GM06990 (cell line): Measurements from ENCODE around the gene RPL3.
A peak's percentile ranks its signal among the peaks of the same experiment; 100 is the strongest.

Source experiments
- DNase-seq: peaks from one replicate; pipeline ENCODE4 v3.0.0-alpha.2; 2011; ENCODE audit not compliant: insufficient read length; ENCODE audit errors: extremely low read depth
- H3K27me3 ChIP-seq: replicated peaks from 2 replicates; pipeline ENCODE4 v1.6.0; 2011; ENCODE audit warnings: low read length; ENCODE audit not compliant: control insufficient read depth, insufficient read depth
- H3K36me3 ChIP-seq: 2 replicates; pipeline ENCODE4 v1.5.1; 2011; ENCODE audit warnings: low read length; ENCODE audit not compliant: control insufficient read depth, insufficient read depth
- H3K4me3 ChIP-seq: replicated peaks from 2 replicates; pipeline ENCODE4 v1.5.1; 2011; ENCODE audit warnings: low read depth, mild to moderate bottlenecking, control low read depth, low read length
- TF ChIP-seq, protein P1 (sequence below): IDR thresholded peaks from 2 replicates; pipeline ENCODE4 v1.5.1; 2011; ENCODE audit warnings: low read length, control low read depth, mild to moderate bottlenecking, inconsistent platforms; ENCODE audit not compliant: insufficient read depth, poor library complexity, severe bottlenecking

RPL3 gene

DNA sequence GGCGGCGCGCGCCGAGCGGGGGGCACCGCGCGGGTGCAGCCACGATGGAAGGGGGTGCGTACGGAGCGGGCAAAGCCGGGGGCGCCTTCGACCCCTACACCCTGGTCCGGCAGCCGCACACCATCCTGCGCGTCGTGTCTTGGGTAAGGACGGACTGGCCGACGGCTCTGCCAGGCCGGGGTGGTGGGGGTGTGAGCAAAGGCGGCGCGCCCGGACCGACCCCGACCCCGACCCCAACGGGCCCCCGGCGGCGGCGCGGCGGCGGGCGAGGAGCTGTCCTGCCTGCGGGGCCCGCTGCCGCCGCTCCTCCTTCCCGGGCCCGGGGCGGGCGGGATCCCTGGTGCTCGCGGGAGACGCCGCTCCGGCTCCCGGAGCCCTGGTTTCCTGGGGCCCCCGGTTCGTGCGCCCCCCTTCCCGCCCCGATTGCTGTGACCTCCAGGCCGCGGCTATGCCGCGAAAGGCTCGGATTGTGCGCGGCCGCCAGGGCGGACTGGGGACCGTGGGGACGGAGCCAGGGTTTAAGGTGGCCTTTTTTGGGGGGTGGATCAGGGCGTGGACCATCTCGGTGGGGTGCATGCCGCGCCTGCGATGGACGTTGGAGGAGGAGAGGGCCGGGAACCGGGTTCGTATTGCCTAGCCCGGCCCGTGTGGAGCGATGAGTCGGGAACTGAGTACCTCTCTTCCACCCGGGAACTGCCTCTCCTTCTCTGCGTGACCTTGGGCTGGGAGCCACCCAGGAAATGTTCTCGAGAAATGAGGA is 30.7 kb upstream of the RPL3 start, which contains the start of gene SYNGR1:
Gene SYNGR1, plus strand, starts transcription at position 25 of the 760 bp plus-strand sequence. Its CDS starts 20 bp downstream, at position 45.
- H3K36me3 ChIP-seq, result no peaks in the 10 kb centered on the region
- TF ChIP-seq, protein P1, sequence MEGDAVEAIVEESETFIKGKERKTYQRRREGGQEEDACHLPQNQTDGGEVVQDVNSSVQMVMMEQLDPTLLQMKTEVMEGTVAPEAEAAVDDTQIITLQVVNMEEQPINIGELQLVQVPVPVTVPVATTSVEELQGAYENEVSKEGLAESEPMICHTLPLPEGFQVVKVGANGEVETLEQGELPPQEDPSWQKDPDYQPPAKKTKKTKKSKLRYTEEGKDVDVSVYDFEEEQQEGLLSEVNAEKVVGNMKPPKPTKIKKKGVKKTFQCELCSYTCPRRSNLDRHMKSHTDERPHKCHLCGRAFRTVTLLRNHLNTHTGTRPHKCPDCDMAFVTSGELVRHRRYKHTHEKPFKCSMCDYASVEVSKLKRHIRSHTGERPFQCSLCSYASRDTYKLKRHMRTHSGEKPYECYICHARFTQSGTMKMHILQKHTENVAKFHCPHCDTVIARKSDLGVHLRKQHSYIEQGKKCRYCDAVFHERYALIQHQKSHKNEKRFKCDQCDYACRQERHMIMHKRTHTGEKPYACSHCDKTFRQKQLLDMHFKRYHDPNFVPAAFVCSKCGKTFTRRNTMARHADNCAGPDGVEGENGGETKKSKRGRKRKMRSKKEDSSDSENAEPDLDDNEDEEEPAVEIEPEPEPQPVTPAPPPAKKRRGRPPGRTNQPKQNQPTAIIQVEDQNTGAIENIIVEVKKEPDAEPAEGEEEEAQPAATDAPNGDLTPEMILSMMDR, result no peak
- H3K27me3 ChIP-seq, result no peaks in the 10 kb centered on the region
- DNase-seq, result no peak
- H3K4me3 ChIP-seq, result peak within 1 kb of the TSS; percentile 58

DNA sequence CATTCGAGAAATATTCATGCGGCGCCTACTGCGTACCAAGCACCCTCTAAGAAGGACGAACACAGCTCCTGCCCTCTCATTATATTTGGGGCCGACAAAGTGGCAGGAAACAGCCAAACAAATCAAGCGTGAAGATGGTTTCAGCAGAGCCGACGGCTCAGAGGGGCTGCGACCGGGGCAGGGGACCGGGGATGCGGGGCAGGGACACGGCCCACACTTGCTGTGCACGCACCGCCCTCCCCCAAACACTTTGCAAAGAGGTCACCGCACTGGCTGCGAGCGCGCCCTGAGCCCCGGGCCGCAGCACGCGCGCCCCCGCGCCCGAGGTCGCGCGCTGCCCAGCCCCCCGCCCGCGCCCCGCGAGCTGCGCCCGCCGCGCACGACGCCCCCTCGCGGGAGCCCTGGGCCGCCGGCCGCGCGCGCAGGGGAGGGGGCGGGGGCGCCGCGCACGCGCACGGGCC is 30.1 kb upstream of the RPL3 start:
- peak overlapping the region; percentile 58 for H3K4me3 ChIP-seq
- H3K36me3 ChIP-seq, result no peaks in the 10 kb centered on the region
- peak; percentile 52 for DNase-seq
- H3K27me3 ChIP-seq, result no peaks in the 10 kb centered on the region
- TF ChIP-seq, protein P1, result no peak

DNA sequence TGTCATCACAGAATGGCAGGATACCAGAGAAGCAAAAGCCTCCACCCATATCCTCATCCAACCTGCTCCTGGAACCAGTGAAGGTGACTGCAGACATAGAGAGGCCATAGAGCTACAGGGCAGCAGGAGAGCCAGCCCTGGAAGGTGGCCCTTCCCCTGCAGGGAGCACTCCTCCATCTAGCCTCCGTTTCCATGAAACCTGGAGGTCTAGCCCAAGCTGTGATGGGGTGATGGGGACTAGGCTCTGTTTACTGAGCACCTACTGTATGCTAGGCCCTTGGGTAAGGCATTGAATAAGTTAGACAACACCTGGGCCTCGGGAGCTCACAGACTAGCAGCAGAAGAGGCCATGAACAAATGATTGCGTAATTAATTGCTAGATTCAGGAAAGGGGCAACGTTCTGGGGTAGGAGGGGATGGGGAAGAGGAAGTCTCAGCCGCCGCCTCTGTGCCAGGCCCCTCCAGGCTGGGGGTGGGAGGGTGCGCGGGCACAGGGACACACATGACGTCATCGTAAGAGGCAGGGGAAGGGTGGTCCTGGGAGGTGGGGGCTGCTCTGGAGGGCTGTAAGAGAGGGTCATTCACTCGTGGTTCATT is 29.6 kb upstream of the RPL3 start:
- no peak for DNase-seq
- TF ChIP-seq, protein P1, result no peak
- Histone ChIP-seq H3K4me3 (peak overlapping the region; percentile 58), H3K36me3 (no peaks in the 10 kb centered on the region), H3K27me3 (no peaks in the 10 kb centered on the region)

DNA sequence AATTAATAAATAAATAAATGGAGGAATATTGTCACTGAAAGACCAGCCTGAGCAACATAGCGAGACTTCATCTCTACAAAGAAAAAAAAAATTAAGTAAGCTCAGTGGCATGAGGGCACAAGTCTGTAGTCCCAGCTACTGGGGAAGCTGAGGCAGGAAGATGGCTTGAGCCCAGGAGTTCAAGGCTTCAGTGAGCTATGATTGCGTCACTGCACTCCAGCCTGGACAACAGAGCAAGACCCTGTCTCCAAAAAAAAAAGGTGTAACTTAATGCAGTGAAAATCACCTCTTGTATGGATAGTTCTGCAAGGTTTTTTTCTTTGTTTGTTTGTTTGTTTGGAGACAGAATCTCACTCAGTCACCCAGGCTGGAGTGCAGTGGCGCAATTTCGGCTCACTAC is 25.8 kb upstream of the RPL3 start:
- TF ChIP-seq, protein P1, result no peak
- Histone ChIP-seq H3K4me3 (no peak overlapping the region), H3K27me3 (peaks cover 1% of the 10 kb centered on the region; the same call in 1 of the 2 replicates), H3K36me3 (no peaks in the 10 kb centered on the region)
- DNase-seq, result no peak

DNA sequence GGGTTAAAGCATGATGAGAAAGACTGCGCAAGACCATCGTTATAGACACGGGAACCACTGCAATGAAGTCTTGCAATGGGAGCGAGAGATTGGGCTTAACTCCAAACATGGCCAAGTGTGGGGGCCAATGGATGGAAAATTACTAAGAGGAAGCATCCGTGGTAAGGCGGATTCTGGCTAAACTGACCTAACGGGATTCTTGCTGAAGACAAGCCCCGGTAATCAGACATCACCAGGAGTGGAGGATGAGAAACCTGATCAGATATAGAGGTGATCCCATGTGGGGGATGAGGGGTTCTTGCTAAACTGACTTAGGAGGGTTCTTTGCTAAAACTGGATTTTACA is 24.6 kb upstream of the RPL3 start:
- Histone ChIP-seq H3K27me3 (peaks cover 1% of the 10 kb centered on the region; the same call in 1 of the 2 replicates), H3K4me3 (no peak overlapping the region), H3K36me3 (no peaks in the 10 kb centered on the region)
- DNase-seq, result no peak
- TF ChIP-seq, protein P1, result no peak
